Psoas muscle (tissue), 8 donors: Measurements from ENCODE around the gene ANKRD53. TPM values are rescaled to one million over a fixed set of nuclear protein-coding genes. Genes with fewer than 3 reads are reported as not detected.

Experiments
- ATAC-seq, 4 donors: fragments of 200-7000 bp; cut with Tn5 transposase; one replicate each; pipeline ENCODE4 v1.9.1; 2020; ENCODE audit warnings: moderate library complexity in 3 of 4, mild to moderate bottlenecking in 2 of 4
- DNase-seq, 2 donors: peaks; one replicate each; pipeline ENCODE4 v3.0.0-alpha.2; 2020
- H3K27ac ChIP-seq: fragments of 200-600 bp; one replicate; pipeline ENCODE4 v1.8.0; 2022
- H3K27me3 ChIP-seq, 3 donors: fragments of 200-600 bp in 1 of 3; one replicate each; pipeline versions ENCODE4 v1.6.1 to v1.8.0; 2013 to 2022; ENCODE audit warnings: low read length in 2 of 3, mild to moderate bottlenecking in 2 of 3, moderate library complexity in 1 of 3; ENCODE audit not compliant: insufficient read depth in 3 of 3
- H3K36me3 ChIP-seq, 2 donors: fragments of 200-600 bp in 1 of 2; one replicate each; pipeline versions ENCODE4 v1.6.1 to v1.8.0; 2013 to 2022; ENCODE audit warnings: low read depth in 1 of 2, mild to moderate bottlenecking in 1 of 2, moderate library complexity in 1 of 2; ENCODE audit not compliant: insufficient read depth in 1 of 2
- H3K4me1 ChIP-seq: fragments of 200-600 bp; one replicate; pipeline ENCODE4 v1.8.0; 2022
- H3K4me3 ChIP-seq: fragments of 200-600 bp; one replicate; pipeline ENCODE4 v1.8.0; 2022; ENCODE audit warnings: mild to moderate bottlenecking
- H3K9me3 ChIP-seq: fragments of 200-600 bp; one replicate; pipeline ENCODE4 v1.8.0; 2022
- WGBS, 3 donors: extraction: QIAGEN DNeasy Blood & Tissue Kit; methylation state at CpG; one replicate each; pipeline versions ENCODE4 v1.1.6 to v1.1.7; 2013; 5-methylcytosine and 5-hydroxymethylcytosine counted together
- intact Hi-C, 2 donors: fragments of 100-400 bp; cut with DNase I; formaldehyde crosslinking; loops; one replicate each; pipeline versions ENCODE4 v1.11.0 to v1.14.2; 2022
- polyA plus RNA-seq, 3 donors: library from polyadenylated mRNA; stranded (reverse); fragments of 200-250 nt; gene quantifications; one replicate each; pipeline ENCODE4 v1.2.3, GENCODE V29; 2013
- total RNA-seq, 4 donors: library from RNA; stranded (reverse); fragmentation: NEBNext Ultra II Directional in 2 of 4; extraction: Animal tissue kit (Norgen Biotek cat#: 25700) in 2 of 4; gene quantifications; one replicate each; pipeline versions ENCODE4 v1.2.1 to v1.2.4, GENCODE V29; 2021 to 2023
- TF ChIP-seq, protein P1 (sequence below): fragments of 200-600 bp; IDR thresholded peaks from one replicate; pipeline ENCODE4 v1.8.0; 2022; ENCODE audit warnings: antibody characterized with exemption
- donor health status: healthy with polysubstance abuse.
- donor health status: DM: no; HTN: no; CAD: no; lungs with moderate emphysema.
- donor health status: Bipolar disorder and iron deficiency.
- donor health status: healthy.
- donor health status: DM: yes; HTN: yes; CAD: no.
- donor health status: DM: no; HTN: no; CAD: no.
- donor health status: DM: no; HTN: no; CAD: no.
- donor health status: DM: yes; HTN: yes; CAD: no.

Gene ANKRD53
- total and polyA plus RNA-seq, 7 donors, result 0.15 to 0.77 (median 0.40) TPM

DNA sequence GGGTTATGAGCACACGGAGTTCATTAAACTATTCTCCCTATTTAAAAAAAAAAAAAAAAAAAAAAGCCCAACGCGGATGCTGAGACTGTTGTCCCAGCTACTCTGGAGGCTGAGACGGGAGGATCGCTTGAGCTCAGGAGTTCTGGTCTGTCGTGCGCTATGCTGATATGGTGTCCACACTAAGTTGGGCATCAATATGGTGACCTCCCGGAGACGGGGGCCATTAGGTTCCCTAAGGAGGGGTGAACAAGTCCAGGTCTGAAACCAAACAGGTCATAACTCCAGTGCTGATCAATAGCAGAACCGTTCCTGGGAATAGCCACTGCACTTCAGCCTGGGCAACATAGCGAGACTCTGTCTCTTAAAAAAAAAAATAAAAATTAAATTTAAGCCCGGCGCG is 12.9 kb upstream of the ANKRD53 start:
- DNase-seq (no peak), ATAC-seq (no peak)
- Histone ChIP-seq H3K27me3 (peaks cover 0 to 28% (median 5%) of the 10 kb centered on the region in 3 donors), H3K4me1 (no peaks in the 10 kb centered on the region), H3K9me3 (no peaks in the 10 kb centered on the region), H3K36me3 (no peaks in the 10 kb centered on the region), H3K4me3 (no peak overlapping the region), H3K27ac (no peak overlapping the region)
- 65 to 67% (median 65%) methylated on average over 14 of the region's 14 CpGs for WGBS, 3 donors
- intact Hi-C loops, result no loop called here
- TF ChIP-seq, protein P1, sequence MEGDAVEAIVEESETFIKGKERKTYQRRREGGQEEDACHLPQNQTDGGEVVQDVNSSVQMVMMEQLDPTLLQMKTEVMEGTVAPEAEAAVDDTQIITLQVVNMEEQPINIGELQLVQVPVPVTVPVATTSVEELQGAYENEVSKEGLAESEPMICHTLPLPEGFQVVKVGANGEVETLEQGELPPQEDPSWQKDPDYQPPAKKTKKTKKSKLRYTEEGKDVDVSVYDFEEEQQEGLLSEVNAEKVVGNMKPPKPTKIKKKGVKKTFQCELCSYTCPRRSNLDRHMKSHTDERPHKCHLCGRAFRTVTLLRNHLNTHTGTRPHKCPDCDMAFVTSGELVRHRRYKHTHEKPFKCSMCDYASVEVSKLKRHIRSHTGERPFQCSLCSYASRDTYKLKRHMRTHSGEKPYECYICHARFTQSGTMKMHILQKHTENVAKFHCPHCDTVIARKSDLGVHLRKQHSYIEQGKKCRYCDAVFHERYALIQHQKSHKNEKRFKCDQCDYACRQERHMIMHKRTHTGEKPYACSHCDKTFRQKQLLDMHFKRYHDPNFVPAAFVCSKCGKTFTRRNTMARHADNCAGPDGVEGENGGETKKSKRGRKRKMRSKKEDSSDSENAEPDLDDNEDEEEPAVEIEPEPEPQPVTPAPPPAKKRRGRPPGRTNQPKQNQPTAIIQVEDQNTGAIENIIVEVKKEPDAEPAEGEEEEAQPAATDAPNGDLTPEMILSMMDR, result no peak

DNA sequence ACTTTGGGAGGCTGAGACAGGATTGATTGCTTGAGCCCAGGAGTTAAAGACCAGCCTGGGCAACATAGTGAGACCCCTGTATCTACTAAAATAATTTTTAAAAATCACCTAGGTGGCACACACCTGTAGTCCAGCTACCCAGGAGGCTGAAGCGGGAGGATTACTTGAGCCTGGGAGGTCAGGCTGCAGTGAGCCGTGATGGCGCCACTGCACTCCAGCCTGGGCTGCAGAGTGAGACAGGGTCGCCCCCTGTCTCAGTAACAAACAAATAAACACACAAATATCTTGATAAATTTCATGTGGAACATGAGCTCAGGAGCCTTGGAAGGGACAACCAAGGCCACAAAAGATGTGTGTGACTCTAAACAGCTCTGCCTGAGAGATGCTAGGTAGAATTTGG is 11.7 kb upstream of the ANKRD53 start:
- peaks cover 0 to 26% (median 5%) of the 10 kb centered on the region in 3 donors for H3K27me3 ChIP-seq
- TF ChIP-seq, protein P1, result no peak
- no peaks in the 10 kb centered on the region for H3K36me3 ChIP-seq
- H3K9me3 ChIP-seq, result no peaks in the 10 kb centered on the region
- no peak overlapping the region for H3K4me3 ChIP-seq
- 69 to 77% (median 75%) methylated on average over 4 of the region's 4 CpGs for WGBS, 3 donors
- no peaks in the 10 kb centered on the region for H3K4me1 ChIP-seq
- no peak overlapping the region for H3K27ac ChIP-seq
- DNase-seq, result no peak
- ATAC-seq, result no peak
- intact Hi-C loops, result no loop called here

DNA sequence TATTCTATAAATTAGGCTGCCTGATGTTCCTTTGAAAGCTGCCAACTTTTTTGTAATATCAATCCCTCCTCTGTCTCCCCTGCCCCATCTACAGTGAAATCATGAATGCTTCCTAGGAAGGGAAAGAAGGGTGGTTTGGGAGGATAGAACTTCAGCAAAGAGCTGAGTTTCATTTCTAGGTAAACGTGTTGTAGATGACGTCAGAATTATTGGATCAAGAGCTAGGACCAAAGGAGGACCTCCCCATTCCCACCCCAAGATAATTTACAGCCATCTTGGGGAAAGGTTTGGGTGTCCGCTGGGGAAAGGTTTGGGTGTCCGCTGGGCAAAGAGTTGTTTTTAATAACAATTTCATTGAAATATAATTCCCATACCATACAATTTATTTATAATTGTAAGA is 11.2 kb upstream of the ANKRD53 start:
- Histone ChIP-seq H3K36me3 (no peaks in the 10 kb centered on the region), H3K27me3 (peaks cover 0 to 25% (median 5%) of the 10 kb centered on the region in 3 donors), H3K4me3 (no peak overlapping the region), H3K4me1 (no peaks in the 10 kb centered on the region), H3K9me3 (no peaks in the 10 kb centered on the region), H3K27ac (no peak overlapping the region)
- intact Hi-C loops, result no loop called here
- 47 to 65% (median 64%) methylated on average over 4 of the region's 4 CpGs for WGBS, 3 donors
- ATAC-seq (no peak), DNase-seq (no peak)
- TF ChIP-seq, protein P1, result no peak

DNA sequence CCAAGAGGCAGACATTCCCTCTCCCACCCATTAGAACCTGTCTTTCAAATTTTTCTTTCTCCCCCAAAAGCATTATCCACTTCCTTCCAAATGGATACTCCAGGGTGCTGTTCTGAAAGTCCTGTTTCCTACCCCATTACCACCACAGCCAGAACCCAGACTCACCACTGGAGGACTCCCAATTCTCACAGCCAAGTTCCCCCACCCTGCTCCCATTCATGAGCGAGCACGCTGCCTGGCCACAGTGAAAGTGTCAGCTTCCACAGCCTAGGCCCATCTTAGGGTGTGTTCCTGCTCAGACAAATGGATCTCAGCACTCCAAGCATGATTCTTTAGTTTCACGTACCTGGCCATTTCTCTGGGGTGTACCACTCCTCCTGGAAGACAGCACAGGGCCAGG is 3.8 kb upstream of the ANKRD53 start:
- TF ChIP-seq, protein P1, result no peak
- H3K36me3 ChIP-seq, result peaks cover 0 to 2% of the 10 kb centered on the region in 2 donors
- no peaks in the 10 kb centered on the region for H3K9me3 ChIP-seq
- no peaks in the 10 kb centered on the region for H3K27me3 ChIP-seq
- H3K27ac ChIP-seq, result no peak overlapping the region
- 93 to 97% (median 95%) methylated on average over 3 of the region's 3 CpGs for WGBS, 3 donors
- peaks cover 13% of the 10 kb centered on the region for H3K4me1 ChIP-seq
- H3K4me3 ChIP-seq, result no peak overlapping the region
- intact Hi-C loops, result no loop called here
- ATAC-seq (no peak), DNase-seq (no peak)

DNA sequence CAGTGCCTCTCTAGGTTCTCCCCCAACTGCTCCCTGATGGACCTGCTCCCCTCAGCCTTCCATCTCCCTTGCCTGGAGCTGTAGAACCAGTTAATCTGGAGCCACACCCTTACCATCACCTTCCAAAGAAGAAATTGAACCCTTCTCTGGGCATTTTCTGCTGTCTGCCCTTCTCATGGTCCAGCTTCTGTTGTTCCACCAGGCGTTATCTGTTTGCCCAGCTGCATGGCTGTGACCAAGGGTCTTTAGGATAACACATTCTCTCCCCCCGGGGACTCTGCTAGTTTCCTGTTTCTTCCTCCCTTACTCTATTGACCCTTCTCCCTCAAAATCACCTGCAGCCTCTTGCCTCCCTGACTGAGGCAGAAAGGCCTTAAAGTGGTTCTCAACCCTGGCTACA is 3.2 kb upstream of the ANKRD53 start:
- no peak overlapping the region for H3K27ac ChIP-seq
- peaks cover 13% of the 10 kb centered on the region for H3K4me1 ChIP-seq
- peaks cover 0 to 2% of the 10 kb centered on the region in 2 donors for H3K36me3 ChIP-seq
- no peak overlapping the region for H3K4me3 ChIP-seq
- DNase-seq (no peak), ATAC-seq (no peak)
- no peaks in the 10 kb centered on the region for H3K9me3 ChIP-seq
- 89 to 94% (median 90%) methylated on average over 2 of the region's 2 CpGs for WGBS, 3 donors
- TF ChIP-seq, protein P1, result no peak
- intact Hi-C loops, result no loop called here
- H3K27me3 ChIP-seq, result no peaks in the 10 kb centered on the region
